ENCODE data around the gene MAP4K3. TPM values are rescaled to one million over a fixed set of nuclear protein-coding genes. Genes with fewer than 3 reads are reported as not detected.
A peak's percentile ranks its signal among the peaks of the same experiment; 100 is the strongest.

Gene MAP4K3
- total RNA-seq, 1 donor from 2014 or later, result 34.1 TPM

- no peak for TF ChIP-seq CTCF (IDR thresholded peaks at IDR 0.05)
- Histone ChIP-seq H3K36me3 (no peaks in the 10 kb centered on the region), H3K4me3 (no peak overlapping the region), H3K4me1 (peaks cover 0 to 23% of the 10 kb centered on the region in 2 donors), H3K27me3 (no peaks in the 10 kb centered on the region), H3K27ac (peak overlapping the region; percentile 18 to 79), H3K9me3 (no peaks in the 10 kb centered on the region)
- intact Hi-C loops (cut with DNase I), result no loop called here
- no peak for DNase-seq (ENCODE audit: low spot score in 2 of 2)
Measured at GRCh38 chr2:39470580-39470979, 33.5 kb upstream of the MAP4K3 start.

- Histone ChIP-seq H3K27me3 (no peaks in the 10 kb centered on the region), H3K9me3 (no peaks in the 10 kb centered on the region), H3K4me3 (peak overlapping the region in 1 of 2 donors; percentile 13), H3K27ac (peak overlapping the region; percentile 79), H3K4me1 (peaks cover 0 to 23% of the 10 kb centered on the region in 2 donors), H3K36me3 (no peaks in the 10 kb centered on the region)
- no peak for DNase-seq (ENCODE audit: low spot score in 2 of 2)
- TF ChIP-seq CTCF (IDR thresholded peaks at IDR 0.05), result no peak
- intact Hi-C loops (cut with DNase I), result loop anchor here (2.0 kb wide), 1 partner anchor 33 kb away; the partner anchor contains the start of gene MAP4K3
Measured at GRCh38 chr2:39469807-39470206, 32.7 kb upstream of the MAP4K3 start.

DNA sequence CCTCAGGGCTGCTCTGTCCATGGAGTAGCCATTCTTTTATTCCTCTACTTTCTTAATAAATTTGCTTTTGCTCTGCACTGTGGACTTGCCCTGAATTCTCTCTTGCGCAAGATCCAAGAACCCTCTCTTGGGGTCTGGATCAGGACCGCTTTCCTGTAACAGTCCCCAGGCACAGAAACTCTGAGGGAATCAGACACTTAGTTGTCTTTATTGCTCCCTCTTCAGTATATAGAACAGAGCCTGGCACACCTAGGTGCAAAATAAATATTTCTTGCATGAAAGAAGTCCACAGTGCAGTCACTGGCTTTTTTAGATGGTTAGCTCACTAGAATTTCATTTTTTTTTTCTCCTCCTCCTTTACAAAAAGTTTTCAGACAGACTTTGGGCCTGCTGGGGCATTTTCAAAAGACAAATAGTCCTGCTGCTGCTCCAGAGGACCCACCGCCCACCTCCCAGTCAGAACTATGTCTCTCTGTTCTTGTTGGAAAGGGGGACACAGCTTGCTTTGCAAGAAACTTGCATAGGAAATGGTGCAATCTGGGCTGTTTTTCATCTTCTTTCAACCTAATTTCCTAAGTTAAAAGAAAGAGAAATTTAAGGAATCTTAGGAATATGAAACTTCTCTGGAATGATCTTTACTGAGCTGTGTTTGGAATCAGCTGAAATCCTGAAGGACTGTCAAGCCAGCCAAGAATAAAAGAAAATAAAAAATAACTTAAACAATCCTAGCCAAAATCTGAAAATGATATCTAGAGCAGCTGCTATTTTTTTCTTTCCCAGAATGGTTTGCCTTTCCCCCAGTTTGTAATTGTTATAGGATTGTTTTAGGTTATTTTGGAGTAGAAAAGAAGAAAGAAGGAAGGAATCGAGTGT is 31.7 kb upstream of the MAP4K3 start:
- peak overlapping the region; percentile 79 for H3K27ac ChIP-seq
- no peak for TF ChIP-seq CTCF (IDR thresholded peaks at IDR 0.05)
- intact Hi-C loops (cut with DNase I), result loop anchor here (2.0 kb wide), 1 partner anchor 32 kb away; the partner anchor contains the start of gene MAP4K3
- no peaks in the 10 kb centered on the region for H3K27me3 ChIP-seq
- H3K9me3 ChIP-seq, result no peaks in the 10 kb centered on the region
- peak overlapping the region; percentile 7 to 21 for H3K4me3 ChIP-seq
- peaks cover 0 to 23% of the 10 kb centered on the region in 2 donors for H3K4me1 ChIP-seq
- no peaks in the 10 kb centered on the region for H3K36me3 ChIP-seq
- DNase-seq (ENCODE audit: low spot score in 2 of 2), result no peak

- H3K4me1 ChIP-seq, result peaks cover 0 to 23% of the 10 kb centered on the region in 2 donors
- no peaks in the 10 kb centered on the region for H3K27me3 ChIP-seq
- intact Hi-C loops (cut with DNase I), result no loop called here
- peak overlapping the region in 1 of 2 donors; percentile 35 for H3K27ac ChIP-seq
- no peak for TF ChIP-seq CTCF (IDR thresholded peaks at IDR 0.05)
- H3K4me3 ChIP-seq, result no peak overlapping the region
- no peaks in the 10 kb centered on the region for H3K9me3 ChIP-seq
- no peak for DNase-seq (ENCODE audit: low spot score in 2 of 2)
- no peaks in the 10 kb centered on the region for H3K36me3 ChIP-seq
Measured at GRCh38 chr2:39466311-39466710, 29.2 kb upstream of the MAP4K3 start.

- H3K27me3 ChIP-seq, result no peaks in the 10 kb centered on the region
- no peak for TF ChIP-seq CTCF (IDR thresholded peaks at IDR 0.05)
- H3K27ac ChIP-seq, result peak overlapping the region; percentile 2 to 38
- no peak overlapping the region for H3K4me3 ChIP-seq
- H3K36me3 ChIP-seq, result peaks cover 0 to 5% of the 10 kb centered on the region in 2 donors
- H3K4me1 ChIP-seq, result peaks cover 0 to 19% of the 10 kb centered on the region in 2 donors
- H3K9me3 ChIP-seq, result peaks cover 0 to 1% of the 10 kb centered on the region in 2 donors
- DNase-seq (ENCODE audit: low spot score in 2 of 2), result no peak
- intact Hi-C loops (cut with DNase I), result no loop called here
Measured at GRCh38 chr2:39464864-39465263, 27.8 kb upstream of the MAP4K3 start.
